ENCODE data around the gene DDX31. TPM values are rescaled to one million over a fixed set of nuclear protein-coding genes. Genes with fewer than 3 reads are reported as not detected.
A peak's percentile ranks its signal among the peaks of the same experiment; 100 is the strongest.

Gene DDX31
- total and polyA plus RNA-seq, 9 of the 15 experiments (the other 6 are each of a cell fraction or from before 2014, with no cell fraction given), result 11.9 to 24.6 (median 22.2) TPM

DNA sequence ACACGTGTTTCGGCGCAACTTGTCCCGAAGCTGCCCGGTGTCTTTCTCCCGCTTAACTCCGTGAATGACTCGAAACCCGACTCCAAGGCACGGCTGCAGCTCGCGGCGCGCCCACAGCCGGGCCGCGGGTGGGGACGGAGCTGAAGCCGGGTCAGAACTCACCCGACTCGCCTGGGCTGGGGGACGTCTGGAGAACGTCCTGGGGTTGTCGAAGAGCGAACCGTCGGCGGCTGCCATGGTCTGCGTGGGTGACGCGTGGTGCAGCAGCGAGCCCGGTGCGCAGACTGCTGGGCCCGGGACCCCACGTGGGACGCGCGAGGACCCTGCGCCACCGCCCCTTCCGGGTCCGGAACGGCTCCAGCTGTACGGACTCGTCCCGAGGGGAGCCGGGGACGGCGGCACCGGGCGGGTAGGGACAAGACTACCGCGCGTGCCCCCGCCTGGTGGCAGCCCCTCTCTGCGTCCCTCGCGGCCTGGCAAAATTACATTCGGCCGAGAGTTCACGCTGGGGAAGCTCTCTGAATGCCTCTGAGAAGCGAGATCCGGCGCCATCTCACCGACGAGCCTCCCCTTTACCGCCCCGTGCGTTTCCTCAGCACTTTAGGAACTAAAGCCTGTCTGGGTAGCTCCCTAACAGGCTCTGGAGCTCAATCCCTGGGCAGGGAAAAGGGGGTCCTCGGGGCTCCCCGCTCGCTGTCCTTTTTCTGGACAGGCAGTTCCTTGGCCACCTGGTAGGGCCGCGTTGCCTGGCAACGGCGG lies at the start of gene DDX31 (continued):
- TF ChIP-seq, protein P1, sequence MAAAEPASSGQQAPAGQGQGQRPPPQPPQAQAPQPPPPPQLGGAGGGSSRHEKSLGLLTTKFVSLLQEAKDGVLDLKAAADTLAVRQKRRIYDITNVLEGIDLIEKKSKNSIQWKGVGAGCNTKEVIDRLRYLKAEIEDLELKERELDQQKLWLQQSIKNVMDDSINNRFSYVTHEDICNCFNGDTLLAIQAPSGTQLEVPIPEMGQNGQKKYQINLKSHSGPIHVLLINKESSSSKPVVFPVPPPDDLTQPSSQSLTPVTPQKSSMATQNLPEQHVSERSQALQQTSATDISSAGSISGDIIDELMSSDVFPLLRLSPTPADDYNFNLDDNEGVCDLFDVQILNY (CRISPR knock-in tag; IDR thresholded peaks at IDR 0.05), result peak; percentile 77; the same call in 1 of the 2 replicates
- TF ChIP-seq, protein P2, sequence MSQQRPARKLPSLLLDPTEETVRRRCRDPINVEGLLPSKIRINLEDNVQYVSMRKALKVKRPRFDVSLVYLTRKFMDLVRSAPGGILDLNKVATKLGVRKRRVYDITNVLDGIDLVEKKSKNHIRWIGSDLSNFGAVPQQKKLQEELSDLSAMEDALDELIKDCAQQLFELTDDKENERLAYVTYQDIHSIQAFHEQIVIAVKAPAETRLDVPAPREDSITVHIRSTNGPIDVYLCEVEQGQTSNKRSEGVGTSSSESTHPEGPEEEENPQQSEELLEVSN (IDR thresholded peaks at IDR 0.05; ENCODE audit: borderline replicate concordance in 1 of 2, extremely low read depth in 1 of 2, insufficient read depth in 1 of 2, insufficient read length in 1 of 2, low read depth in 1 of 2, low read length in 1 of 2, poor library complexity in 1 of 2, severe bottlenecking in 1 of 2), result peak; percentile 82 to 95
- no peak for TF ChIP-seq CREBBP (IDR thresholded peaks at IDR 0.05; ENCODE audit: low read depth, low read length)
- peak; percentile 76 for TF ChIP-seq ATF7 (IDR thresholded peaks at IDR 0.05)
- no peak for TF ChIP-seq CTCFL (IDR thresholded peaks at IDR 0.05; ENCODE audit: borderline replicate concordance, insufficient read depth, low read depth, low read length, poor library complexity, severe bottlenecking)
- TF ChIP-seq, protein P3, sequence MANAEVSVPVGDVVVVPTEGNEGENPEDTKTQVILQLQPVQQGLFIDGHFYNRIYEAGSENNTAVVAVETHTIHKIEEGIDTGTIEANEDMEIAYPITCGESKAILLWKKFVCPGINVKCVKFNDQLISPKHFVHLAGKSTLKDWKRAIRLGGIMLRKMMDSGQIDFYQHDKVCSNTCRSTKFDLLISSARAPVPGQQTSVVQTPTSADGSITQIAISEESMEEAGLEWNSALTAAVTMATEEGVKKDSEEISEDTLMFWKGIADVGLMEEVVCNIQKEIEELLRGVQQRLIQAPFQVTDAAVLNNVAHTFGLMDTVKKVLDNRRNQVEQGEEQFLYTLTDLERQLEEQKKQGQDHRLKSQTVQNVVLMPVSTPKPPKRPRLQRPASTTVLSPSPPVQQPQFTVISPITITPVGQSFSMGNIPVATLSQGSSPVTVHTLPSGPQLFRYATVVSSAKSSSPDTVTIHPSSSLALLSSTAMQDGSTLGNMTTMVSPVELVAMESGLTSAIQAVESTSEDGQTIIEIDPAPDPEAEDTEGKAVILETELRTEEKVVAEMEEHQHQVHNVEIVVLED (CRISPR knock-in tag; IDR thresholded peaks at IDR 0.05), result peak; percentile 53
- 0 out of 2 replicates have a peak, but pooled peaks have one; percentile 10 for TF ChIP-seq CREB1 (IDR thresholded peaks at IDR 0.05)
- TF ChIP-seq CREB1 (CRISPR knock-in tag; IDR thresholded peaks at IDR 0.05), result no peak; the same call in none of the 2 replicates
- TF ChIP-seq KLF13 (tag; IDR thresholded peaks at IDR 0.05; ENCODE audit: borderline replicate concordance, low read depth), result peak; percentile 91
- no peak for TF ChIP-seq LEF1 (IDR thresholded peaks at IDR 0.05)
- TF ChIP-seq, protein P4, sequence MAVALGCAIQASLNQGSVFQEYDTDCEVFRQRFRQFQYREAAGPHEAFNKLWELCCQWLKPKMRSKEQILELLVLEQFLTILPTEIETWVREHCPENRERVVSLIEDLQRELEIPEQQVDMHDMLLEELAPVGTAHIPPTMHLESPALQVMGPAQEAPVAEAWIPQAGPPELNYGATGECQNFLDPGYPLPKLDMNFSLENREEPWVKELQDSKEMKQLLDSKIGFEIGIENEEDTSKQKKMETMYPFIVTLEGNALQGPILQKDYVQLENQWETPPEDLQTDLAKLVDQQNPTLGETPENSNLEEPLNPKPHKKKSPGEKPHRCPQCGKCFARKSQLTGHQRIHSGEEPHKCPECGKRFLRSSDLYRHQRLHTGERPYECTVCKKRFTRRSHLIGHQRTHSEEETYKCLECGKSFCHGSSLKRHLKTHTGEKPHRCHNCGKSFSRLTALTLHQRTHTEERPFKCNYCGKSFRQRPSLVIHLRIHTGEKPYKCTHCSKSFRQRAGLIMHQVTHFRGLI (CRISPR knock-in tag; IDR thresholded peaks at IDR 0.05), result no peak
- 0 out of 2 replicates have a peak, but pooled peaks have one; percentile 25 for TF ChIP-seq GATAD2A (IDR thresholded peaks at IDR 0.05)
- peak; percentile 16; the same call in 1 of the 2 replicates for TF ChIP-seq MBD2 (IDR thresholded peaks at IDR 0.05; ENCODE audit: borderline replicate concordance, low read depth)
- peak; percentile 75; the same call in 1 of the 2 replicates for TF ChIP-seq TARDBP (IDR thresholded peaks at IDR 0.05)
- peak; percentile 75 for TF ChIP-seq EGR1 (conservative IDR thresholded peaks at IDR 0.05)
- peak; percentile 72 for TF ChIP-seq U2AF1 (optimal IDR thresholded peaks at IDR 0.05; ENCODE audit: low read depth, low read length)
- no peak for TF ChIP-seq OTX1 (CRISPR knock-in tag; IDR thresholded peaks at IDR 0.05)
- TF ChIP-seq FOXJ3 (CRISPR knock-in tag; IDR thresholded peaks at IDR 0.05), result no peak
- TF ChIP-seq PHF8 (IDR thresholded peaks at IDR 0.05; ENCODE audit: borderline replicate concordance, low read length), result peak; percentile 85; the same call in 1 of the 2 replicates
- no peak for TF ChIP-seq NELFE (IDR thresholded peaks at IDR 0.05; ENCODE audit: insufficient read depth, insufficient read length)
- no peak for TF ChIP-seq ZNF165 (CRISPR knock-in tag; IDR thresholded peaks at IDR 0.05; ENCODE audit: borderline replicate concordance)
